Activated naive CD8-positive, alpha-beta T cell treated with anti-CD3 and anti-CD28 coated beads, Interleukin-2, amount 50 U/mL, for 24 hours (primary cell): ENCODE results near the gene TNNC1.
A peak's percentile ranks its signal among the peaks of the same experiment; 100 is the strongest.

Experiments used
- ATAC-seq: fragments of 150-1000 bp; cut with Tn5 transposase; one replicate; pipeline ENCODE4 v1.10.0; 2021
- DNase-seq: peaks from one replicate; pipeline ENCODE4 v3.0.0; 2021
- H3K27ac Mint-ChIP-seq: one replicate; pipeline ENCODE4 v1.8.0; 2021; ENCODE audit warnings: mild to moderate bottlenecking, mixed read lengths
- H3K27me3 Mint-ChIP-seq: one replicate; pipeline ENCODE4 v1.8.0; 2021; ENCODE audit warnings: mixed read lengths
- H3K36me3 Mint-ChIP-seq: one replicate; pipeline ENCODE4 v1.8.0; 2021; ENCODE audit warnings: low read depth, mixed read lengths
- H3K4me1 Mint-ChIP-seq: one replicate; pipeline ENCODE4 v1.8.0; 2021; ENCODE audit warnings: mixed read lengths
- H3K4me3 Mint-ChIP-seq: one replicate; pipeline ENCODE4 v1.8.0; 2021; ENCODE audit warnings: mild to moderate bottlenecking, moderate library complexity, mixed read lengths
- H3K9me3 Mint-ChIP-seq: one replicate; pipeline ENCODE4 v1.8.0; 2021; ENCODE audit warnings: mixed read lengths

Gene TNNC1

GRCh38 chr3:52435246-52436101 is 18.4 kb downstream of the TNNC1 start:
- H3K27me3 Mint-ChIP-seq = no peaks in the 10 kb centered on the region
- H3K4me1 Mint-ChIP-seq = no peaks in the 10 kb centered on the region
- ATAC-seq (no peak), DNase-seq (no peak)
- H3K27ac Mint-ChIP-seq = no peak overlapping the region
- H3K9me3 Mint-ChIP-seq = no peaks in the 10 kb centered on the region
- H3K36me3 Mint-ChIP-seq = no peaks in the 10 kb centered on the region
- H3K4me3 Mint-ChIP-seq = no peak overlapping the region

DNA sequence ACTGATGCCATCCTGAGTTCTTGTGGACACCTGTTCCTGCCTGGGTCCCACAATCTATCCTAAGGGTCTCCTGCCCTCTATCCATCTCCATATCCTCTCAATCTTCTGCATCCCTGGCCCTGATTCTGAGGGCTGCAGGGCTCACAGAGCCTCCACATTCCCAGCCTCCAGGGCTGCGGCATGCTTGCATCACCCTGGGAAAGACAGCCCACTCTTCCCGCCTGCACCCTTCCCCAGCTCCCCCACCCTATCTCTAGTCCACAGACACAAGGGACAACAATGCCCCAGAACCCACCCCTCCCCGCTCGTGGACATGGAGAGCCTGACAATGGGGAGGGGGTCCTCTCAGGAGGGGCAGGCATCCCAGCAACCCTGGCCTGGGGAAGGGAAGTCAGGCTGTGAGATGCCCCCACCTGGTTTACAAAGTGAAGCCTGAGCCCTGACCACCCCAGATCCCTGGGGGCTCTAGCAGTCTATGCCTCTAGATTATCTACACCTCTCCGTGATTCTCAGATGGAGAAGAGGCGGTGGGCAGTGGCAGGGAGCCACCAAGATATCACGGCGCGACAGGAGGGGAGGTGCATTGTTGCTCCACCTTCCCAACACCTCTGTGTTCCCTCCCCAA is 19.2 kb downstream of the TNNC1 start:
- Mint-ChIP-seq H3K27ac (no peak overlapping the region), H3K27me3 (no peaks in the 10 kb centered on the region)

DNA sequence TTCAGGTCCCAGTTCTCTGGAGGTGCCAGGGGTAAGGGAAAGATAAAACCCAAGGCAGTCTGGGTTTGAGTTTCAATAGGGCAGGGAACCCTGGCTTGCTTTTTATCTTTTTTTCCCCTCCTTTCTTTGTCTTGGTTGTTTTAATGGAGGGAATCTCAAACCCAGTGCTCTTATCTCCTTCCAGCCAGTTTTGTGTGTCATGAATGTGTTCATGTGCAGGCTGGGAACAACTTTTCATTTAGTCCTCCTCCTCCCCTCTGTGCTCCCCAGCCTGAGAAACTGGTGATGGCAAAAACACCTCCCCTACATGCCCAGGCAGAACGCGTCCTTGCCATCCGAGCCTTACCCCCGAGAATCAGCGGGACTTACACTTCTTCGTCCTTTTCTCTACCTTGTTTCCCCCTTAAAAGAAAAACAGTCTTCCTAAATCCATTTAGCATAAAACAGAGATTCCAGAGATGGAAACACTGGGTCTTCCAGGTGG is 19.8 kb downstream of the TNNC1 start:
- no peak overlapping the region for H3K27ac Mint-ChIP-seq
- ATAC-seq = no peak
- no peak for DNase-seq

More for the DNA sequence above, 19.2 kb downstream of the TNNC1 start:
- no peak for ATAC-seq
- no peaks in the 10 kb centered on the region for H3K4me1 Mint-ChIP-seq
- no peaks in the 10 kb centered on the region for H3K9me3 Mint-ChIP-seq
- H3K36me3 Mint-ChIP-seq = no peaks in the 10 kb centered on the region
- H3K4me3 Mint-ChIP-seq = no peak overlapping the region
- no peak for DNase-seq

GRCh38 chr3:52433328-52433995 is 20.4 kb downstream of the TNNC1 start:
- Mint-ChIP-seq H3K9me3 (no peaks in the 10 kb centered on the region), H3K4me1 (no peaks in the 10 kb centered on the region), H3K36me3 (no peaks in the 10 kb centered on the region), H3K27me3 (no peaks in the 10 kb centered on the region), H3K4me3 (no peak overlapping the region), H3K27ac (no peak overlapping the region)
- ATAC-seq (no peak), DNase-seq (no peak)

More for the DNA sequence above, 19.8 kb downstream of the TNNC1 start:
- Mint-ChIP-seq H3K4me3 (no peak overlapping the region), H3K9me3 (no peaks in the 10 kb centered on the region), H3K4me1 (no peaks in the 10 kb centered on the region), H3K36me3 (no peaks in the 10 kb centered on the region), H3K27me3 (no peaks in the 10 kb centered on the region)

- Mint-ChIP-seq H3K36me3 (no peaks in the 10 kb centered on the region), H3K9me3 (no peaks in the 10 kb centered on the region), H3K27me3 (no peaks in the 10 kb centered on the region), H3K27ac (no peak overlapping the region), H3K4me3 (no peak overlapping the region), H3K4me1 (no peaks in the 10 kb centered on the region)
- DNase-seq (no peak), ATAC-seq (no peak)
Observed at GRCh38 chr3:52432691-52433141, 21.1 kb downstream of the TNNC1 start.

- Mint-ChIP-seq H3K4me3 (no peak overlapping the region), H3K4me1 (no peaks in the 10 kb centered on the region), H3K27me3 (no peaks in the 10 kb centered on the region), H3K9me3 (no peaks in the 10 kb centered on the region), H3K27ac (no peak overlapping the region), H3K36me3 (no peaks in the 10 kb centered on the region)
- DNase-seq = no peak
- no peak for ATAC-seq
Observed at GRCh38 chr3:52432225-52432624, 21.6 kb downstream of the TNNC1 start.

GRCh38 chr3:52431459-52432223 is 22.2 kb downstream of the TNNC1 start:
- Mint-ChIP-seq H3K27ac (no peak overlapping the region), H3K4me1 (no peaks in the 10 kb centered on the region), H3K27me3 (no peaks in the 10 kb centered on the region), H3K36me3 (no peaks in the 10 kb centered on the region), H3K4me3 (no peak overlapping the region), H3K9me3 (no peaks in the 10 kb centered on the region)
- DNase-seq (no peak), ATAC-seq (no peak)

DNA sequence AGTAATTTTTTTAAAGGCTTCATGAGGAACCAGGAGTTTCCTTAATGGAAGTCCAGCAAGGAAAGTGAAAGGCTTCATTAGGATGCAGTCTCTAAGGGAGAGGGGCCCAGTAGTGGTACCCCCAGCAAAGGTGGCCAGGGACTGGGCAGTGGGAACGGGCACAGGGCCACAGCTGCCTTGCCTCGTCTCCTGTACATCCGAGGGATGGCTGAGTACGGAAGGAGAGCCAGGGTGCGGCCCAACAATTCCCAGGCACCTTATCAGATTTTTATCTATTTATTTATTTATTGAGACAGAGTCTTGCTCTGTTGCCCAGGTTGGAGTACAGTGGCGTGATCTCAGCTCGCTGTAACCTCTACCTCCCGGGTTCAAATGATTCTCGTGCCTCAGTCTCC is 23.4 kb downstream of the TNNC1 start:
- no peaks in the 10 kb centered on the region for H3K27me3 Mint-ChIP-seq
- DNase-seq (no peak), ATAC-seq (no peak)
- H3K4me1 Mint-ChIP-seq = no peaks in the 10 kb centered on the region
- H3K9me3 Mint-ChIP-seq = no peaks in the 10 kb centered on the region
- H3K36me3 Mint-ChIP-seq = no peaks in the 10 kb centered on the region
- no peak overlapping the region for H3K27ac Mint-ChIP-seq
- H3K4me3 Mint-ChIP-seq = no peak overlapping the region

DNA sequence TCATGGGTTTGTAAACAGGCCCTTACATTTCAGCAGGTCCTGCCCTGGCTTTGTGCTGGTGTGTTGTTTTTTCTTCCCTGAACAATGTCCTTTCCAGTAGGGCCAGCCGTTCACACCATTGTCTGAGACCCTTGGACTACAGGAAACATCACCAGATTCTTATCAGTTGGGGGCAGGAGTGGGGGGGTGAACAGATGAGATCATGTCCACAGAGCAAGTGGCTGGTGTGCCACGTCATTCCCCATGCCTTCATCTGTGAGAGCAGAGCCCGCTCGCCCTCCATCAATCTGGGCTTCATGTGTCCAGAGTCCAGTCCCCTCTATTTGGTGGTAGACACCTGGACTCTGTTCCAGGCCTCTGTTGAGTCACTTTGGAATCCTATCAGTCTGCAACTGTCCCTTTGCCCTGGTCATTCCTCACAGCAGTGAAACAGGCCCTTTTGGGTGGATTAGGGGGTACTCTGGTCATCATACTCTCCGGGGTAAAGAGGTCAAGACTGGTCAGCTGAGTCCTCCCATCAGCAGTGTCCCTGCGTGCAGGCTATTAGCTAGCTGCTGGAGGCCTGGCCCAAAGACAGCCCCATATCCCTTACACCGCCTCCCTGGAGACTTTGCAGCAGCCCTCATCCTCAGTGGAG is 23.9 kb downstream of the TNNC1 start:
- Mint-ChIP-seq H3K27me3 (no peaks in the 10 kb centered on the region), H3K9me3 (no peaks in the 10 kb centered on the region), H3K4me3 (no peak overlapping the region), H3K4me1 (no peaks in the 10 kb centered on the region), H3K27ac (no peak overlapping the region), H3K36me3 (no peaks in the 10 kb centered on the region)
- ATAC-seq = no peak
- no peak for DNase-seq

GRCh38 chr3:52429031-52429430 is 24.8 kb downstream of the TNNC1 start:
- Mint-ChIP-seq H3K9me3 (no peaks in the 10 kb centered on the region), H3K4me1 (no peaks in the 10 kb centered on the region)
- ATAC-seq = no peak

DNA sequence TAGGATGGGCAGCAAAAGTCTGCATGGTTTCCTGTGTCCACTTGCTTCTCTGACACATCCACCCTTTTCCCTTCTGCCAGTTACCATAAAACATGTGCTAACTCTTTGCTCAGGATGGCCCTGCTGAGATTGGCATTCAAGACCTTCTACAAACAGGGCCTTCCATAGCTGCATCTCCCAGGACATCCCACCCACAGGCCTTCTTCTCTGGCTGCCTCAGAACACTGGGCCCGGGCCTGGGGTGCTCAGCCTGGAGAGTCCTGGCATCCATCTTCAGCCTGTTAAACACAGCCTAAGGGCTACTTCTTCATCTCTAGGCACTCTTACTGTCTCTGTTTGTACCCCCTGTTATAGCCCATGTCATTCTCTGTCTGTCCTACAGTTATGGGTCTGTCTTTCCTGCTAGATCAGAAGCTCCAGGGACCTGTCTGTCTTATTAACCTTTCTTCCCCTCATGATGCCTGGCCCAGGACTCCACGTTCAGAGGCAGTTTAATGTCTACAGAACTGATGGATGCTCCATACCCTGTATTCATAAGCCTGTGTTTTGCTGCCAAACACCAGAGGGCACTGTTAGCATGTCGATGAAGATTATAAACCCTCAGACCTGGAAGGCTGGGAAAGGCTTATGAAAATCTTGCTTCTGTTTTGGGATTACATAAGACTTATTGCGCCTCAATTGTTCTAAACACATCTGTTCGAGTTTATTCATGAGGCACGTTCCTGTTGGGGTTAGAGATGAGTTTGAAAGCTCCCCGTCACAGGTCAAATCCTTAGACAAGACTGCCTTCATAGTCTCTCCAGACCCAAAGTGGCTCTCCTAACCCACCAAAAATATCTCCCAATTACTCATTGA is 25.5 kb downstream of the TNNC1 start:
- H3K4me3 Mint-ChIP-seq = no peak overlapping the region
- H3K9me3 Mint-ChIP-seq = no peaks in the 10 kb centered on the region
- H3K27ac Mint-ChIP-seq = no peak overlapping the region
- peak; percentile 32 for DNase-seq
- H3K4me1 Mint-ChIP-seq = no peaks in the 10 kb centered on the region
- no peaks in the 10 kb centered on the region for H3K36me3 Mint-ChIP-seq
- no peaks in the 10 kb centered on the region for H3K27me3 Mint-ChIP-seq
- ATAC-seq = peak; percentile 83

More at GRCh38 chr3:52429031-52429430, 24.8 kb downstream of the TNNC1 start:
- no peak for DNase-seq
- Mint-ChIP-seq H3K27me3 (no peaks in the 10 kb centered on the region), H3K27ac (no peak overlapping the region), H3K36me3 (no peaks in the 10 kb centered on the region), H3K4me3 (no peak overlapping the region)

DNA sequence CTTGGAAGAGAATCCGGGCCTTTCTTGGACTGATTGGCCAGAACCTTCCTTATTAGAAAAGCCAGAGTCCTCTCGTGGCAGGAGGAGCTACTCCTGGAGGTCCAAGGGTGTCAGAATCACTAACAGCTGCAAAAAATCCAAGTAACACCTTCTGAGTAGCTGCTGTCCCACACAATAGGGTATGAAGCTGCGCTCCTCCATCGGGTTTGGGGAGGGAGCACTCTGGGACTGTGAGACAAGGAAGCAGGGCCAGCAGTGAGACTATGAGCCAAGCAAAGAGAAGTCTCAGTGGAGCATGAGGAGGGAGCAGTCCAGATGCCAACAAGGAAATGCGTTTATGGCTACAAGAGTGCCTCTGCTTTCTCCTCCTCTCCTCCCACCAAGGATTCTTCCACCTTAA is 30.7 kb downstream of the TNNC1 start:
- no peak for DNase-seq
- H3K4me1 Mint-ChIP-seq = no peaks in the 10 kb centered on the region
- ATAC-seq = no peak
- no peaks in the 10 kb centered on the region for H3K27me3 Mint-ChIP-seq
- H3K36me3 Mint-ChIP-seq = no peaks in the 10 kb centered on the region
- H3K4me3 Mint-ChIP-seq = no peak overlapping the region
- H3K27ac Mint-ChIP-seq = no peak overlapping the region
- no peaks in the 10 kb centered on the region for H3K9me3 Mint-ChIP-seq

GRCh38 chr3:52422669-52423068 is 31.2 kb downstream of the TNNC1 start:
- Mint-ChIP-seq H3K4me3 (no peak overlapping the region), H3K4me1 (no peaks in the 10 kb centered on the region), H3K27ac (no peak overlapping the region), H3K36me3 (no peaks in the 10 kb centered on the region), H3K9me3 (no peaks in the 10 kb centered on the region), H3K27me3 (no peaks in the 10 kb centered on the region)
- DNase-seq (no peak), ATAC-seq (no peak)
